HUES6 (cell line): ENCODE data around the gene PFKFB3.
"Not testable (repeated sequence)": the region's sequence is repeated elsewhere in the genome, so short reads cannot be mapped to it uniquely, and the experiment has no call there.

Experiments used
- H3K27ac ChIP-seq: 2 replicates; pipeline ENCODE4 v1.7.0; 2013; ENCODE audit warnings: low read depth, mild to moderate bottlenecking, low read length, inconsistent platforms
- H3K27me3 ChIP-seq: 2 replicates; pipeline ENCODE4 v1.6.1; 2013; ENCODE audit warnings: low read length; ENCODE audit not compliant: control insufficient read depth, insufficient read depth
- H3K36me3 ChIP-seq: 2 replicates; pipeline ENCODE4 v1.6.1; 2013; ENCODE audit warnings: low read length; ENCODE audit not compliant: control insufficient read depth, insufficient read depth
- H3K4me1 ChIP-seq: 2 replicates; pipeline ENCODE4 v1.6.1; 2013; ENCODE audit warnings: low read length; ENCODE audit not compliant: control insufficient read depth, insufficient read depth
- H3K4me3 ChIP-seq: 2 replicates; pipeline ENCODE4 v1.5.1; 2013; ENCODE audit warnings: low read depth, low read length
- H3K9ac ChIP-seq: one replicate; pipeline ENCODE4 v1.6.1; 2013; ENCODE audit warnings: mild to moderate bottlenecking, low read length
- H3K9me3 ChIP-seq: 2 replicates; pipeline ENCODE4 v1.6.1; 2013; ENCODE audit warnings: low read depth, low read length; ENCODE audit not compliant: control insufficient read depth, insufficient read depth

PFKFB3 gene

GRCh38 chr10:6203331-6204062, 765 bp downstream of the PFKFB3 start:
- H3K9me3 ChIP-seq = no peaks in the 10 kb centered on the region
- H3K4me1 ChIP-seq = peaks cover 30% of the 10 kb centered on the region
- H3K27me3 ChIP-seq = peaks cover 38% of the 10 kb centered on the region
- peak overlapping the region; percentile 59; the same call in 1 of the 2 replicates for H3K27ac ChIP-seq
- H3K9ac ChIP-seq = peak overlapping the region; percentile 81
- no peaks in the 10 kb centered on the region for H3K36me3 ChIP-seq
- H3K4me3 ChIP-seq = peak overlapping the region; percentile 97

GRCh38 chr10:6204063-6204340, 1.3 kb downstream of the PFKFB3 start:
- Histone ChIP-seq H3K9me3 (no peaks in the 10 kb centered on the region), H3K4me3 (peak overlapping the region; percentile 97), H3K27ac (0 out of 2 replicates have a peak overlapping the region, but pooled peaks have one; percentile 59), H3K27me3 (peaks cover 34% of the 10 kb centered on the region), H3K36me3 (0 out of 2 replicates have a peak, but pooled peaks cover 2% of the 10 kb centered on the region), H3K4me1 (peaks cover 32% of the 10 kb centered on the region), H3K9ac (peak overlapping the region; percentile 81)

- Histone ChIP-seq H3K9ac (peak overlapping the region; percentile 18), H3K27me3 (peaks cover 28% of the 10 kb centered on the region), H3K27ac (no peak overlapping the region), H3K4me3 (peak overlapping the region; percentile 97), H3K9me3 (no peaks in the 10 kb centered on the region), H3K4me1 (peaks cover 32% of the 10 kb centered on the region), H3K36me3 (0 out of 2 replicates have a peak, but pooled peaks cover 2% of the 10 kb centered on the region)
Observed at GRCh38 chr10:6204341-6205191, 1.8 kb downstream of the PFKFB3 start.

GRCh38 chr10:6206486-6206885, 3.8 kb downstream of the PFKFB3 start:
- Histone ChIP-seq H3K27me3 (peaks cover 11% of the 10 kb centered on the region), H3K4me1 (peaks cover 28% of the 10 kb centered on the region)
- H3K27ac ChIP-seq, H3K36me3 ChIP-seq, H3K4me3 ChIP-seq, H3K9ac ChIP-seq, H3K9me3 ChIP-seq: not testable (repeated sequence)

GRCh38 chr10:6207658-6208057, 4.9 kb downstream of the PFKFB3 start:
- no peak overlapping the region for H3K9ac ChIP-seq
- no peaks in the 10 kb centered on the region for H3K9me3 ChIP-seq
- no peak overlapping the region for H3K27ac ChIP-seq
- 0 out of 2 replicates have a peak, but pooled peaks cover 2% of the 10 kb centered on the region for H3K36me3 ChIP-seq
- H3K27me3 ChIP-seq = no peaks in the 10 kb centered on the region
- no peak overlapping the region for H3K4me3 ChIP-seq
- H3K4me1 ChIP-seq = peaks cover 27% of the 10 kb centered on the region

GRCh38 chr10:6208799-6209235, 6.1 kb downstream of the PFKFB3 start:
- Histone ChIP-seq H3K9me3 (no peaks in the 10 kb centered on the region), H3K4me1 (peaks cover 27% of the 10 kb centered on the region)

GRCh38 chr10:6211341-6211670, 8.6 kb downstream of the PFKFB3 start:
- H3K4me3 ChIP-seq = no peak overlapping the region
- H3K36me3 ChIP-seq = peaks cover 34% of the 10 kb centered on the region
- H3K9ac ChIP-seq = no peak overlapping the region
- no peaks in the 10 kb centered on the region for H3K9me3 ChIP-seq
- peaks cover 18% of the 10 kb centered on the region; the same call in 1 of the 2 replicates for H3K4me1 ChIP-seq
- H3K27me3 ChIP-seq = no peaks in the 10 kb centered on the region
- H3K27ac ChIP-seq = no peak overlapping the region

More at GRCh38 chr10:6208799-6209235, 6.1 kb downstream of the PFKFB3 start:
- Histone ChIP-seq H3K4me3 (no peak overlapping the region), H3K9ac (no peak overlapping the region), H3K27ac (no peak overlapping the region), H3K27me3 (no peaks in the 10 kb centered on the region), H3K36me3 (peaks cover 9% of the 10 kb centered on the region)

- no peak overlapping the region for H3K27ac ChIP-seq
- H3K9me3 ChIP-seq = no peaks in the 10 kb centered on the region
- H3K27me3 ChIP-seq = no peaks in the 10 kb centered on the region
- peaks cover 18% of the 10 kb centered on the region; the same call in 1 of the 2 replicates for H3K4me1 ChIP-seq
- H3K9ac ChIP-seq = peak overlapping the region; percentile 51
- H3K4me3 ChIP-seq = no peak overlapping the region
- H3K36me3 ChIP-seq = peaks cover 40% of the 10 kb centered on the region
Observed at GRCh38 chr10:6211671-6212635, 9.2 kb downstream of the PFKFB3 start.

- Histone ChIP-seq H3K4me1 (peaks cover 18% of the 10 kb centered on the region; the same call in 1 of the 2 replicates), H3K9ac (no peak overlapping the region), H3K9me3 (no peaks in the 10 kb centered on the region), H3K27me3 (no peaks in the 10 kb centered on the region), H3K27ac (no peak overlapping the region), H3K36me3 (peaks cover 49% of the 10 kb centered on the region), H3K4me3 (no peak overlapping the region)
Observed at GRCh38 chr10:6212806-6213205, 10.1 kb downstream of the PFKFB3 start.

GRCh38 chr10:6213257-6213905, 10.6 kb downstream of the PFKFB3 start:
- Histone ChIP-seq H3K4me3 (no peak overlapping the region), H3K9ac (no peak overlapping the region), H3K27me3 (no peaks in the 10 kb centered on the region), H3K9me3 (no peaks in the 10 kb centered on the region), H3K27ac (no peak overlapping the region), H3K36me3 (peaks cover 52% of the 10 kb centered on the region), H3K4me1 (peaks cover 18% of the 10 kb centered on the region; the same call in 1 of the 2 replicates)
